Activated CD4-positive, CD25-positive, alpha-beta regulatory T cell (primary cell): ENCODE measurements around the gene ATP6V0A1.
"Not testable (repeated sequence)": the region's sequence is repeated elsewhere in the genome, so short reads cannot be mapped to it uniquely, and the experiment has no call there.

Experiments
- DNase-seq, 4 experiments: peaks; one replicate each; lab custom pipeline; 2025; lab: John Stamatoyannopoulos, UW

The ATP6V0A1 gene

GRCh38 chr17:42541041-42541833 lies 82.6 kb downstream of the ATP6V0A1 start:
- no peak for DNase-seq

GRCh38 chr17:42543190-42544079 lies 84.8 kb downstream of the ATP6V0A1 start:
- DNase-seq: no peak

- no peak for DNase-seq
Observed at GRCh38 chr17:42544874-42545283, 86.2 kb downstream of the ATP6V0A1 start.

GRCh38 chr17:42545755-42546505 lies 87.3 kb downstream of the ATP6V0A1 start:
- DNase-seq: not testable (repeated sequence)

- DNase-seq: no peak
Observed at GRCh38 chr17:42547001-42547461, 88.4 kb downstream of the ATP6V0A1 start.

- no peak for DNase-seq
Observed at GRCh38 chr17:42547698-42548069, 89.0 kb downstream of the ATP6V0A1 start.

GRCh38 chr17:42548070-42548837 lies 89.6 kb downstream of the ATP6V0A1 start:
- DNase-seq: peak; percentile 50 to 69 (median 60)

- no peak for DNase-seq
Observed at GRCh38 chr17:42548993-42549755, 90.5 kb downstream of the ATP6V0A1 start.

GRCh38 chr17:42552736-42553135 lies 94.1 kb downstream of the ATP6V0A1 start, which contains the start of gene HSD17B1:
TSS of gene HSD17B1 (plus strand) at chr17:42552923. CDS start at chr17:42552934, 11 bp downstream.
- DNase-seq: not testable (repeated sequence)

- DNase-seq: no peak
Observed at GRCh38 chr17:42553161-42553818, 94.6 kb downstream of the ATP6V0A1 start.

- DNase-seq: no peak
Observed at GRCh38 chr17:42553866-42554249, 95.2 kb downstream of the ATP6V0A1 start.

GRCh38 chr17:42554250-42555121 lies 95.8 kb downstream of the ATP6V0A1 start:
- DNase-seq: peak; percentile 31 to 60 (median 54)

GRCh38 chr17:42555122-42555622 lies 96.5 kb downstream of the ATP6V0A1 start:
- DNase-seq: no peak

GRCh38 chr17:42555961-42556617 lies 97.4 kb downstream of the ATP6V0A1 start:
- DNase-seq: not testable (repeated sequence)

- no peak for DNase-seq
Observed at GRCh38 chr17:42559075-42559474, 100.4 kb downstream of the ATP6V0A1 start.

- DNase-seq: no peak
Observed at GRCh38 chr17:42560246-42560645, 101.6 kb downstream of the ATP6V0A1 start.

GRCh38 chr17:42561897-42562387 lies 103.3 kb downstream of the ATP6V0A1 start, which contains the start of gene COASY:
TSS of gene COASY (plus strand) at chr17:42562148. CDS start at chr17:42562623, 475 bp downstream.
- DNase-seq: peak; percentile 74 to 85 (median 78)
